Kidney epithelial cell (primary cell): ENCODE measurements around the gene ILF3. TPM values are rescaled to one million over a fixed set of nuclear protein-coding genes. Genes with fewer than 3 reads are reported as not detected.

Experiments used
- DNase-seq: peaks from one replicate; pipeline ENCODE4 v3.0.0-alpha.2; 2010; ENCODE audit warnings: low read depth
- H3K27me3 ChIP-seq: 2 replicates; pipeline ENCODE4 v1.6.0; 2011; ENCODE audit warnings: low read length; ENCODE audit not compliant: control insufficient read depth, insufficient read depth
- H3K36me3 ChIP-seq: 2 replicates; pipeline ENCODE4 v1.5.1; 2011; ENCODE audit warnings: low read length; ENCODE audit not compliant: control insufficient read depth, insufficient read depth
- H3K4me3 ChIP-seq: 2 replicates; pipeline ENCODE4 v1.5.1; 2011; ENCODE audit warnings: low read depth, mild to moderate bottlenecking, control low read depth, low read length
- CTCF ChIP-seq: IDR thresholded peaks from 2 replicates; pipeline ENCODE4 v1.5.1; 2011; ENCODE audit warnings: mild to moderate bottlenecking, moderate library complexity, low read length, control low read depth, inconsistent platforms; ENCODE audit not compliant: insufficient read depth, poor library complexity, severe bottlenecking
- total RNA-seq: library from RNA; depleted of rRNA; stranded (reverse); fragments of >200 nt; gene quantifications from 2 replicates; pipeline ENCODE4 v1.2.3, GENCODE V29; 2015

ILF3 gene
- total RNA-seq, 1 donor from 2014 or later, result 160 TPM

GRCh38 chr19:10617409-10618121, 36.6 kb upstream of the ILF3 start:
- no peak overlapping the region for H3K4me3 ChIP-seq
- no peak for TF ChIP-seq CTCF
- H3K27me3 ChIP-seq, result no peaks in the 10 kb centered on the region
- DNase-seq, result peak; percentile 42
- H3K36me3 ChIP-seq, result no peaks in the 10 kb centered on the region

GRCh38 chr19:10618846-10619245, 35.3 kb upstream of the ILF3 start:
- DNase-seq, result no peak
- Histone ChIP-seq H3K4me3 (no peak overlapping the region), H3K27me3 (no peaks in the 10 kb centered on the region), H3K36me3 (no peaks in the 10 kb centered on the region)
- no peak for TF ChIP-seq CTCF

GRCh38 chr19:10620786-10621185, 33.4 kb upstream of the ILF3 start:
- no peak overlapping the region for H3K4me3 ChIP-seq
- no peaks in the 10 kb centered on the region for H3K27me3 ChIP-seq
- no peaks in the 10 kb centered on the region for H3K36me3 ChIP-seq
- no peak for DNase-seq
- TF ChIP-seq CTCF, result no peak

- no peak for TF ChIP-seq CTCF
- Histone ChIP-seq H3K4me3 (no peak overlapping the region), H3K27me3 (no peaks in the 10 kb centered on the region), H3K36me3 (no peaks in the 10 kb centered on the region)
- no peak for DNase-seq
These were observed 32.2 kb upstream of the ILF3 start for GRCh38 chr19:10621966-10622365.

- no peak overlapping the region for H3K4me3 ChIP-seq
- H3K27me3 ChIP-seq, result no peaks in the 10 kb centered on the region
- H3K36me3 ChIP-seq, result no peaks in the 10 kb centered on the region
- TF ChIP-seq CTCF, result no peak
- no peak for DNase-seq
These were observed 29.6 kb upstream of the ILF3 start for GRCh38 chr19:10624585-10624984.
